ENCODE data around the gene LYZL1.

GRCh38 chr10:29355411-29355991, 66.6 kb downstream of the LYZL1 start:
- TF ChIP-seq EZH2phosphoT487 (IDR thresholded peaks at IDR 0.05; ENCODE audit: borderline replicate concordance, low read depth) (no peak), TAF1 (IDR thresholded peaks at IDR 0.05; ENCODE audit: borderline replicate concordance, low read depth, low read length) (no peak), RCOR1 (IDR thresholded peaks at IDR 0.05; ENCODE audit: low read length) (no peak), SMC3 (IDR thresholded peaks at IDR 0.05; ENCODE audit: low read depth, low read length) (no peak)
- TF ChIP-seq, protein P1, sequence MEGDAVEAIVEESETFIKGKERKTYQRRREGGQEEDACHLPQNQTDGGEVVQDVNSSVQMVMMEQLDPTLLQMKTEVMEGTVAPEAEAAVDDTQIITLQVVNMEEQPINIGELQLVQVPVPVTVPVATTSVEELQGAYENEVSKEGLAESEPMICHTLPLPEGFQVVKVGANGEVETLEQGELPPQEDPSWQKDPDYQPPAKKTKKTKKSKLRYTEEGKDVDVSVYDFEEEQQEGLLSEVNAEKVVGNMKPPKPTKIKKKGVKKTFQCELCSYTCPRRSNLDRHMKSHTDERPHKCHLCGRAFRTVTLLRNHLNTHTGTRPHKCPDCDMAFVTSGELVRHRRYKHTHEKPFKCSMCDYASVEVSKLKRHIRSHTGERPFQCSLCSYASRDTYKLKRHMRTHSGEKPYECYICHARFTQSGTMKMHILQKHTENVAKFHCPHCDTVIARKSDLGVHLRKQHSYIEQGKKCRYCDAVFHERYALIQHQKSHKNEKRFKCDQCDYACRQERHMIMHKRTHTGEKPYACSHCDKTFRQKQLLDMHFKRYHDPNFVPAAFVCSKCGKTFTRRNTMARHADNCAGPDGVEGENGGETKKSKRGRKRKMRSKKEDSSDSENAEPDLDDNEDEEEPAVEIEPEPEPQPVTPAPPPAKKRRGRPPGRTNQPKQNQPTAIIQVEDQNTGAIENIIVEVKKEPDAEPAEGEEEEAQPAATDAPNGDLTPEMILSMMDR (IDR thresholded peaks at IDR 0.05): no peak

All from SK-N-SH (cell line).